Stimulated activated CD8-positive, alpha-beta memory T cell treated with anti-CD3 and anti-CD28 coated beads, Interleukin-12 subunit alpha, Interleukin-12 subunit beta, amount 100 ng/mL, for 24 hours (primary cell): ENCODE measurements around the gene ETFB.

ENCODE experiments used
- DNase-seq: peaks from one replicate; pipeline ENCODE4 v3.0.0-alpha.2; 2020; ENCODE audit errors: extremely low read depth

The ETFB gene

GRCh38 chr19:51327066-51328001 lies 38.9 kb downstream of the ETFB start:
- DNase-seq, result no peak

GRCh38 chr19:51326216-51327065 lies 39.7 kb downstream of the ETFB start:
- DNase-seq, result no peak

GRCh38 chr19:51325161-51325976 lies 40.8 kb downstream of the ETFB start:
- no peak for DNase-seq

GRCh38 chr19:51324167-51324481 lies 42.1 kb downstream of the ETFB start:
- no peak for DNase-seq

- DNase-seq, result no peak
Observed at GRCh38 chr19:51323481-51324166, 42.6 kb downstream of the ETFB start.

- DNase-seq, result no peak
Observed at GRCh38 chr19:51321799-51322198, 44.4 kb downstream of the ETFB start.

GRCh38 chr19:51320280-51320657 lies 45.9 kb downstream of the ETFB start:
- DNase-seq, result no peak

GRCh38 chr19:51319649-51320279 lies 46.4 kb downstream of the ETFB start:
- DNase-seq, result no peak

- DNase-seq, result no peak
Observed at GRCh38 chr19:51318687-51319648, 47.2 kb downstream of the ETFB start.

GRCh38 chr19:51317968-51318367 lies 48.2 kb downstream of the ETFB start:
- DNase-seq, result no peak

GRCh38 chr19:51317376-51317775 lies 48.8 kb downstream of the ETFB start:
- no peak for DNase-seq

- DNase-seq, result no peak
Observed at GRCh38 chr19:51316688-51317087, 49.5 kb downstream of the ETFB start.

- DNase-seq, result no peak
Observed at GRCh38 chr19:51311351-51312257, 54.6 kb downstream of the ETFB start, which contains the start of gene IGLON5. IGLON5 (plus strand) TSS chr19:51311644; CDS start chr19:51311848, 204 bp downstream.

- DNase-seq, result no peak
Observed at GRCh38 chr19:51305479-51305878, 60.7 kb downstream of the ETFB start.

- DNase-seq, result no peak
Observed at GRCh38 chr19:51301266-51301665, 64.9 kb downstream of the ETFB start.

- no peak for DNase-seq
Observed at GRCh38 chr19:51297406-51297805, 68.8 kb downstream of the ETFB start.

- DNase-seq, result no peak
Observed at GRCh38 chr19:51296336-51297093, 69.7 kb downstream of the ETFB start.
